Activated CD8-positive, alpha-beta T cell treated with anti-CD3 and anti-CD28 coated beads, Interleukin-2, amount 10 ng/mL, durations not matched to agents 7 days and 5 days (primary cell): ENCODE data around the gene SYT2. TPM values are rescaled to one million over a fixed set of nuclear protein-coding genes. Genes with fewer than 3 reads are reported as not detected.
"Not testable (repeated sequence)": the region's sequence is repeated elsewhere in the genome, so short reads cannot be mapped to it uniquely, and the experiment has no call there.

Experiments used
- ATAC-seq: fragments of 150-1000 bp; cut with Tn5 transposase; one replicate; pipeline ENCODE4 v1.10.0; 2021; ENCODE audit warnings: moderate library complexity
- CTCF ChIA-PET: fragments of 350-600 bp; sonication (Branson Sonifier 250); formaldehyde crosslinking; loops from one replicate; lab custom pipeline; 2021; ENCODE audit warnings: antibody characterized with exemption; lab: Charles Lee
- POLR2A ChIA-PET: fragments of 350-600 bp; sonication (Branson Sonifier 250); formaldehyde crosslinking; loops from one replicate; lab custom pipeline; 2021; ENCODE audit warnings: antibody characterized with exemption; lab: Charles Lee
- DNase-seq: peaks from one replicate; pipeline ENCODE4 v3.0.0-alpha.2; 2020
- H3K27ac Mint-ChIP-seq: one replicate; pipeline ENCODE4 v1.8.0; 2021; ENCODE audit warnings: mild to moderate bottlenecking, mixed read lengths
- H3K27me3 Mint-ChIP-seq: one replicate; pipeline ENCODE4 v1.8.0; 2021; ENCODE audit warnings: low read depth, mixed read lengths
- H3K36me3 Mint-ChIP-seq: one replicate; pipeline ENCODE4 v1.8.0; 2021; ENCODE audit warnings: low read depth, mixed read lengths
- H3K4me1 Mint-ChIP-seq: one replicate; pipeline ENCODE4 v1.8.0; 2021; ENCODE audit warnings: low read depth, mixed read lengths
- H3K4me3 Mint-ChIP-seq: one replicate; pipeline ENCODE4 v1.8.0; 2021; ENCODE audit warnings: mild to moderate bottlenecking, mixed read lengths
- H3K9me3 Mint-ChIP-seq: one replicate; pipeline ENCODE4 v1.8.0; 2022; ENCODE audit warnings: mixed read lengths; ENCODE audit not compliant: insufficient read depth
- total RNA-seq, 2 experiments: library from RNA; stranded (reverse); gene quantifications; one replicate each; pipeline ENCODE4 v1.2.3, GENCODE V29; 2021

The SYT2 gene
- not detected for total RNA-seq

- Mint-ChIP-seq H3K4me3 (no peak within 1 kb of the TSS), H3K4me1 (no peaks in the 10 kb centered on the region), H3K27ac (no peak within 1 kb of the TSS), H3K9me3 (no peaks in the 10 kb centered on the region), H3K36me3 (no peaks in the 10 kb centered on the region), H3K27me3 (peaks cover 74% of the 10 kb centered on the region)
- ATAC-seq = peak; percentile 72
- ChIA-PET CTCF (interaction anchor here (0.7 to 2.8 kb wide), 2 partner anchors 10 to 511 kb away, joined by 3 to 8 read pairs; no protein-coding TSS in a partner anchor), POLR2A (no interaction called here)
- peak; percentile 33 for DNase-seq
These were observed at the start of gene SYT2 for GRCh38 chr1:202710070-202711045. SYT2 (minus strand) TSS chr1:202710454; CDS start chr1:202605772, 104,682 bp downstream.

GRCh38 chr1:202756391-202756790, 46.1 kb upstream of the SYT2 start:
- no peaks in the 10 kb centered on the region for H3K4me1 Mint-ChIP-seq
- ATAC-seq = no peak
- H3K27me3 Mint-ChIP-seq = no peaks in the 10 kb centered on the region
- H3K4me3 Mint-ChIP-seq = no peak overlapping the region
- H3K9me3 Mint-ChIP-seq = no peaks in the 10 kb centered on the region
- peaks cover 54% of the 10 kb centered on the region for H3K36me3 Mint-ChIP-seq
- CTCF ChIA-PET = no interaction called here
- DNase-seq = no peak
- POLR2A ChIA-PET = no interaction called here
- no peak overlapping the region for H3K27ac Mint-ChIP-seq

DNA sequence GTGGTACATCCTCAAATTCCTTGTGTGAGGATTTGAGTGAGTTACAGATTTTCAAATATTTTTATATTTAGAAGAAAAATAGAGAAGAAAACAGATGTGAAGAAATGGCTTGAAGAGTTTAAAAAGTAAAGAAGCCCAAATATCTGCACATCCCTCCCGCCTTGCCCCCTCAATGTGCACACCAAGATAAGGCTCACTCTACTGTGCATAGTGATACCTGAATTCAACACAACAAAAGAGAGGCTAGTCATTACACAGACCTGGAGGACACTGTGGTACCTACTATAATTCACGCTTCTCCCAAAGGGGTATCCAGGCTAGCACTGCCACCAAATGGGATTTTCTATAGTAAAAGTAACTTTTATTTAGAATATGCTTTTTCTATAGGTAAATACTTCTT, 44.0 kb upstream of the SYT2 start:
- POLR2A ChIA-PET = no interaction called here
- Mint-ChIP-seq H3K27me3 (no peaks in the 10 kb centered on the region), H3K4me1 (no peaks in the 10 kb centered on the region), H3K36me3 (peaks cover 50% of the 10 kb centered on the region), H3K4me3 (no peak overlapping the region), H3K27ac (no peak overlapping the region), H3K9me3 (no peaks in the 10 kb centered on the region)
- ATAC-seq (no peak), DNase-seq (no peak)
- CTCF ChIA-PET = no interaction called here

DNA sequence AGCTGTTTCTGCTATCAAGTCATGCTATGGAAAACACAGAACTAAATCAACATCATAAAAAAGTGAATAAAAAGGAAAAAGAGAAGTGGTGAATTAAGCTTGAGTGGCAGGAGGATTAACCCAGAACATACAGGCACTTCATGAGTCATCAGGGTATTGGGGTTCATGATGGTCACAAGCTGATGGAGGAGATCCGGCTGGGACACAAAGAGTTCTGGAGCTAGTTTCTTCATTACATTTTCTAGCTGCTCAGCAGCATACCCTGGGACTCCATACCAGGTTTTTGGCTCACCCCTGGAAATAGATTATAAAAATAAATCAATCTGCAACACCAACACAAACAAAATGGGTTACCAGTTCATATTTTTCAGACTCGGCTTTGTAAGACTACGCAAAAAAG, 42.5 kb upstream of the SYT2 start:
- Mint-ChIP-seq H3K9me3 (no peaks in the 10 kb centered on the region), H3K27me3 (no peaks in the 10 kb centered on the region), H3K36me3 (peaks cover 51% of the 10 kb centered on the region), H3K4me1 (no peaks in the 10 kb centered on the region), H3K27ac (no peak overlapping the region), H3K4me3 (no peak overlapping the region)
- ChIA-PET CTCF (interaction anchor here (0.7 to 1.6 kb wide), 3 partner anchors 52 to 110 kb away, joined by 3 to 4 read pairs (median 4); no protein-coding TSS in a partner anchor), POLR2A (no interaction called here)
- no peak for DNase-seq
- ATAC-seq = no peak

- Mint-ChIP-seq H3K27ac (no peak overlapping the region), H3K9me3 (no peaks in the 10 kb centered on the region), H3K27me3 (no peaks in the 10 kb centered on the region), H3K36me3 (peaks cover 48% of the 10 kb centered on the region), H3K4me3 (no peak overlapping the region), H3K4me1 (no peaks in the 10 kb centered on the region)
- CTCF ChIA-PET = interaction anchor here (0.8 to 2.7 kb wide), 4 partner anchors 50 to 249 kb away, joined by 3 to 14 read pairs (median 6); no protein-coding TSS in a partner anchor
- DNase-seq (no peak), ATAC-seq (no peak)
- POLR2A ChIA-PET = no interaction called here
These were observed 40.5 kb upstream of the SYT2 start for GRCh38 chr1:202750761-202751160.

- Mint-ChIP-seq H3K27ac (no peak overlapping the region), H3K36me3 (peaks cover 48% of the 10 kb centered on the region), H3K9me3 (no peaks in the 10 kb centered on the region), H3K4me1 (no peaks in the 10 kb centered on the region), H3K4me3 (no peak overlapping the region), H3K27me3 (no peaks in the 10 kb centered on the region)
- no peak for DNase-seq
- ATAC-seq = no peak
- ChIA-PET CTCF (interaction anchor here (0.7 to 2.7 kb wide), 4 partner anchors 16 to 249 kb away, joined by 3 to 14 read pairs (median 6); no protein-coding TSS in a partner anchor), POLR2A (no interaction called here)
These were observed 39.8 kb upstream of the SYT2 start for GRCh38 chr1:202750024-202750423.

DNA sequence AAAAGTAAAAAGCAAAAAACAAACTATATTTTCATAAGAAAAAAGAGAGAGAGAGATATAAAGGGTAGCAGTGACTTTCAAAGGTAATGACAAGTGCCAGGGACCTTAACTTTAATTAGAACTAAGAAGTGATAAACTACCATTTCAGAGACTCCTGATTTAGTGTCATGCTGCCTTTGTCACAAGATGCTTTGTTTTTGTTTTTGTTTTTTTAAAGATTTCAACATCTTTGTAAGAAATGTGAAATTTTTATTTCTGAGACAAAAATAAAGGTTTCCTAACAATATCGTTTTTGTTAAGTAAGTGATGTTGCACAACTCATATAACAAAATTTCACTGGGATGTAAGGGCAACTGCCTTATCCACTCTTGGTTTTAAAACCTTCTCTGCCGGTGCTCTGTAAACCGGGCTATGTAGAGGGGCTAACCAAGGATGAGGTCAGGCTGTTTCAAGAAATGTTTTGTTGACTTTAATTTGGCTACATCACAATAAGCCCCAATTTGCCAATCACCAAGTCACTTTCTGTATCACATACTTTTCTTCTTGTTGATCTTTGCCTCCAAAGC, 35.2 kb upstream of the SYT2 start:
- Mint-ChIP-seq H3K9me3 (no peaks in the 10 kb centered on the region), H3K4me3 (no peak overlapping the region), H3K27me3 (no peaks in the 10 kb centered on the region), H3K36me3 (peaks cover 69% of the 10 kb centered on the region), H3K4me1 (no peaks in the 10 kb centered on the region), H3K27ac (no peak overlapping the region)
- ChIA-PET CTCF (interaction anchor here (0.8 kb wide), 2 partner anchors 26 to 117 kb away, joined by 3 read pairs; no protein-coding TSS in a partner anchor), POLR2A (interaction anchor here (0.6 kb wide), 1 partner anchor 563 kb away, joined by 3 read pairs; no protein-coding TSS in a partner anchor)
- ATAC-seq (no peak), DNase-seq (no peak)

GRCh38 chr1:202744770-202745169, 34.5 kb upstream of the SYT2 start:
- DNase-seq, ATAC-seq, H3K4me1 Mint-ChIP-seq, H3K4me3 Mint-ChIP-seq, CTCF ChIA-PET, H3K27me3 Mint-ChIP-seq, H3K9me3 Mint-ChIP-seq, H3K27ac Mint-ChIP-seq: not testable (repeated sequence)
- POLR2A ChIA-PET = interaction anchor here (0.6 kb wide), 1 partner anchor 563 kb away, joined by 3 read pairs; no protein-coding TSS in a partner anchor
- peaks cover 69% of the 10 kb centered on the region for H3K36me3 Mint-ChIP-seq

DNA sequence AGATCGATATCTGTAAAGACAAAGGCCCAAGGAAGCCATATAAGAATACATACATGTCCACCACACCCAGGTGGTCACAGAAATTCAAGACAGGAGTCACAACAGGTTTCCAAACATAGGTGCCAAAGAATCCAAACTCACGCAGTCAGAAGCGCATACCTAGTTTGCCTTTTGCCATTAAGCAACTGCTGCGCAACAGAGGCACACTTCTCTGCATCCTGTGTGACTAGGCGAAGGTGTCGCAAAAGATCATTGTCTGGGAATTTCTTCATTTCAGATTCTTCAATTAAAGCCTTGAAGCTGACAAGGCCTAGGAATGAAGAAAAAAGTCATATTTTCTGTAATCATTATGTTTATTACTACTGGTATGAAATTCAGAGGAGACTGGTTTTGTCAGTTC, 32.2 kb upstream of the SYT2 start:
- H3K27ac Mint-ChIP-seq = no peak overlapping the region

DNA sequence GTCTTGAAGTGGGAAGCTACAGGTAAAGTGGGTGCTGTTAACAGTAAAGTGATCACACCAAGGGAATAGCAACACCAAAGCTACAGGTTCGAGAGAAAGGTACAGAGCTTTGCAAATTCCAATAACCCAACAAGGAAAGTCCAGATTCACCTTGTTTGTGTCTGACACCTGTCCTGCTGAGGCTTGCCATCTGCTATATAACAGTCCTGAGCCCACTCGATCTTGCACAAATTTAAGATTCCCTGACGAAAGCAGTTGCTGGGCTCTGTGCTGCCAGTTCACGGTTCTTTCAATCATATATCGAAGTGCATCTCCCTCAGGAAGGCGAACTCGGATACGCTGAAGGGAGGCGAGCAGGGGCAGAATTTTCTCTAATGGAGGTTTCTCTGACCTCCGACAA, 23.0 kb upstream of the SYT2 start:
- ATAC-seq (no peak), DNase-seq (no peak)
- ChIA-PET CTCF (interaction anchor here (1.0 to 1.6 kb wide), 3 partner anchors 13 to 127 kb away, joined by 3 to 5 read pairs (median 3); no protein-coding TSS in a partner anchor), POLR2A (no interaction called here)
- H3K36me3 Mint-ChIP-seq = peaks cover 68% of the 10 kb centered on the region
- no peaks in the 10 kb centered on the region for H3K9me3 Mint-ChIP-seq
- H3K4me1 Mint-ChIP-seq = no peaks in the 10 kb centered on the region
- H3K27ac Mint-ChIP-seq = no peak overlapping the region
- H3K27me3 Mint-ChIP-seq = no peaks in the 10 kb centered on the region
- H3K4me3 Mint-ChIP-seq = no peak overlapping the region

More for the DNA sequence above, 32.2 kb upstream of the SYT2 start:
- Mint-ChIP-seq H3K9me3 (no peaks in the 10 kb centered on the region), H3K4me1 (no peaks in the 10 kb centered on the region), H3K27me3 (no peaks in the 10 kb centered on the region), H3K36me3 (peaks cover 63% of the 10 kb centered on the region), H3K4me3 (no peak overlapping the region)
- ChIA-PET CTCF (no interaction called here), POLR2A (no interaction called here)
- ATAC-seq (no peak), DNase-seq (no peak)

GRCh38 chr1:202728951-202729350, 18.7 kb upstream of the SYT2 start:
- Mint-ChIP-seq H3K4me3 (no peak overlapping the region), H3K27ac (no peak overlapping the region), H3K27me3 (no peaks in the 10 kb centered on the region), H3K36me3 (peaks cover 48% of the 10 kb centered on the region), H3K9me3 (no peaks in the 10 kb centered on the region), H3K4me1 (no peaks in the 10 kb centered on the region)
- ATAC-seq (no peak), DNase-seq (no peak)
- ChIA-PET POLR2A (no interaction called here), CTCF (interaction anchor here (2.3 kb wide), 1 partner anchor 9 kb away, joined by 8 read pairs; no protein-coding TSS in a partner anchor)
